ENCODE results near the gene NFIC.
"Not testable (repeated sequence)": the region's sequence is repeated elsewhere in the genome, so short reads cannot be mapped to it uniquely, and the experiment has no call there.

Gene NFIC

GRCh38 chr19:3492919-3493318, 126.5 kb downstream of the NFIC start:
- no peak for DNase-seq (ENCODE audit: low spot score)

- DNase-seq (ENCODE audit: low spot score), result no peak
Observed at GRCh38 chr19:3493651-3494050, 127.3 kb downstream of the NFIC start.

- no peak for DNase-seq (ENCODE audit: low spot score)
Observed at GRCh38 chr19:3494051-3494450, 127.7 kb downstream of the NFIC start.

- no peak for DNase-seq (ENCODE audit: low spot score)
Observed at GRCh38 chr19:3494559-3494958, 128.2 kb downstream of the NFIC start.

GRCh38 chr19:3496392-3497273, 130.2 kb downstream of the NFIC start:
- DNase-seq (ENCODE audit: low spot score), result no peak

- no peak for DNase-seq (ENCODE audit: low spot score)
Observed at GRCh38 chr19:3497757-3498520, 131.6 kb downstream of the NFIC start.

- no peak for DNase-seq (ENCODE audit: low spot score)
Observed at GRCh38 chr19:3499738-3500428, 133.5 kb downstream of the NFIC start.

GRCh38 chr19:3500429-3501101, 134.2 kb downstream of the NFIC start, which contains the start of gene DOHH:
DOHH (minus strand) TSS chr19:3500674; CDS start chr19:3496814, 3,860 bp downstream.
- DNase-seq (ENCODE audit: low spot score), result peak; percentile 99

- DNase-seq (ENCODE audit: low spot score), result no peak
Observed at GRCh38 chr19:3501780-3502179, 135.4 kb downstream of the NFIC start.

- DNase-seq (ENCODE audit: low spot score), result no peak
Observed at GRCh38 chr19:3503036-3503572, 136.7 kb downstream of the NFIC start.

- DNase-seq (ENCODE audit: low spot score), result no peak
Observed at GRCh38 chr19:3504735-3505134, 138.4 kb downstream of the NFIC start.

- peak; percentile 97 for DNase-seq (ENCODE audit: low spot score)
Observed at GRCh38 chr19:3505598-3506383, 139.4 kb downstream of the NFIC start, which contains the start of gene FZR1. FZR1 (plus strand) TSS chr19:3506311; CDS start chr19:3522990, 16,679 bp downstream.

GRCh38 chr19:3506384-3507340, 140.3 kb downstream of the NFIC start:
- DNase-seq (ENCODE audit: low spot score), result peak; percentile 27

GRCh38 chr19:3507371-3508120, 141.2 kb downstream of the NFIC start:
- DNase-seq (ENCODE audit: low spot score), result peak; percentile 34

- not testable (repeated sequence) for DNase-seq (ENCODE audit: low spot score)
Observed at GRCh38 chr19:3508121-3508661, 141.8 kb downstream of the NFIC start.

GRCh38 chr19:3508771-3509535, 142.6 kb downstream of the NFIC start:
- no peak for DNase-seq (ENCODE audit: low spot score)

- no peak for DNase-seq (ENCODE audit: low spot score)
Observed at GRCh38 chr19:3509566-3509989, 143.2 kb downstream of the NFIC start.

- DNase-seq (ENCODE audit: low spot score), result no peak
Observed at GRCh38 chr19:3510727-3511126, 144.3 kb downstream of the NFIC start.

Measured in HuH-7 (cell line).